Measurements from ENCODE around the gene TCEAL3. TPM values are rescaled to one million over a fixed set of nuclear protein-coding genes. Genes with fewer than 3 reads are reported as not detected.
"Not testable (repeated sequence)": the region's sequence is repeated elsewhere in the genome, so short reads cannot be mapped to it uniquely, and the experiment has no call there.

TCEAL3 gene
- total RNA-seq, 1 donor from 2014 or later, result 40.0 TPM

- Mint-ChIP-seq H3K27ac (ENCODE audit: unreplicated experiment) (no peak overlapping the region), H3K36me3 (ENCODE audit: low read depth) (no peaks in the 10 kb centered on the region), H3K9me3 (ENCODE audit: low read depth) (peaks cover 4% of the 10 kb centered on the region), H3K4me1 (ENCODE audit: low read depth) (no peaks in the 10 kb centered on the region), H3K27me3 (ENCODE audit: low read depth) (no peaks in the 10 kb centered on the region), H3K4me3 (ENCODE audit: unreplicated experiment) (no peak overlapping the region)
- TF ChIP-seq CTCF (IDR thresholded peaks at IDR 0.05), result no peak
- no peak for DNase-seq (ENCODE audit: low spot score)
Observed at GRCh38 chrX:103647630-103648029, 39.9 kb downstream of the TCEAL3 start.

- H3K27ac Mint-ChIP-seq (ENCODE audit: unreplicated experiment), result no peak overlapping the region
- no peak overlapping the region for H3K4me3 Mint-ChIP-seq (ENCODE audit: unreplicated experiment)
- no peak for DNase-seq (ENCODE audit: low spot score)
- peaks cover 4% of the 10 kb centered on the region for H3K9me3 Mint-ChIP-seq (ENCODE audit: low read depth)
- no peaks in the 10 kb centered on the region for H3K36me3 Mint-ChIP-seq (ENCODE audit: low read depth)
- TF ChIP-seq CTCF (IDR thresholded peaks at IDR 0.05), result no peak
- H3K27me3 Mint-ChIP-seq (ENCODE audit: low read depth), result no peaks in the 10 kb centered on the region
- H3K4me1 Mint-ChIP-seq (ENCODE audit: low read depth), result peaks cover under 1% of the 10 kb centered on the region
Observed at GRCh38 chrX:103651151-103651773, 43.5 kb downstream of the TCEAL3 start.

- not testable (repeated sequence) for H3K9me3 Mint-ChIP-seq (ENCODE audit: low read depth); H3K4me1 Mint-ChIP-seq (ENCODE audit: low read depth); H3K4me3 Mint-ChIP-seq (ENCODE audit: unreplicated experiment); DNase-seq (ENCODE audit: low spot score); H3K27ac Mint-ChIP-seq (ENCODE audit: unreplicated experiment); H3K27me3 Mint-ChIP-seq (ENCODE audit: low read depth); H3K36me3 Mint-ChIP-seq (ENCODE audit: low read depth)
Observed at GRCh38 chrX:103655230-103656000, 47.7 kb downstream of the TCEAL3 start.

- DNase-seq (ENCODE audit: low spot score), result no peak
- Mint-ChIP-seq H3K27ac (ENCODE audit: unreplicated experiment) (no peak overlapping the region), H3K36me3 (ENCODE audit: low read depth) (no peaks in the 10 kb centered on the region), H3K4me1 (ENCODE audit: low read depth) (peaks cover 8% of the 10 kb centered on the region), H3K4me3 (ENCODE audit: unreplicated experiment) (no peak overlapping the region), H3K27me3 (ENCODE audit: low read depth) (no peaks in the 10 kb centered on the region), H3K9me3 (ENCODE audit: low read depth) (no peaks in the 10 kb centered on the region)
- TF ChIP-seq CTCF (IDR thresholded peaks at IDR 0.05), result no peak
Observed at GRCh38 chrX:103656617-103657016, 48.9 kb downstream of the TCEAL3 start.

GRCh38 chrX:103657066-103657465 lies 49.3 kb downstream of the TCEAL3 start:
- H3K36me3 Mint-ChIP-seq (ENCODE audit: low read depth); H3K27ac Mint-ChIP-seq (ENCODE audit: unreplicated experiment); H3K4me3 Mint-ChIP-seq (ENCODE audit: unreplicated experiment); H3K9me3 Mint-ChIP-seq (ENCODE audit: low read depth); DNase-seq (ENCODE audit: low spot score); H3K4me1 Mint-ChIP-seq (ENCODE audit: low read depth); H3K27me3 Mint-ChIP-seq (ENCODE audit: low read depth): not testable (repeated sequence)

- Mint-ChIP-seq H3K36me3 (ENCODE audit: low read depth) (no peaks in the 10 kb centered on the region), H3K9me3 (ENCODE audit: low read depth) (no peaks in the 10 kb centered on the region), H3K27ac (ENCODE audit: unreplicated experiment) (no peak overlapping the region), H3K27me3 (ENCODE audit: low read depth) (no peaks in the 10 kb centered on the region), H3K4me3 (ENCODE audit: unreplicated experiment) (no peak overlapping the region), H3K4me1 (ENCODE audit: low read depth) (peaks cover 8% of the 10 kb centered on the region)
- TF ChIP-seq CTCF (IDR thresholded peaks at IDR 0.05), result no peak
- DNase-seq (ENCODE audit: low spot score), result no peak
Observed at GRCh38 chrX:103658681-103659433, 51.1 kb downstream of the TCEAL3 start.

GRCh38 chrX:103659460-103659859 lies 51.7 kb downstream of the TCEAL3 start:
- H3K4me3 Mint-ChIP-seq (ENCODE audit: unreplicated experiment); H3K9me3 Mint-ChIP-seq (ENCODE audit: low read depth); DNase-seq (ENCODE audit: low spot score); H3K36me3 Mint-ChIP-seq (ENCODE audit: low read depth); H3K27me3 Mint-ChIP-seq (ENCODE audit: low read depth); H3K27ac Mint-ChIP-seq (ENCODE audit: unreplicated experiment): not testable (repeated sequence)
- H3K4me1 Mint-ChIP-seq (ENCODE audit: low read depth), result peaks cover 11% of the 10 kb centered on the region
